SK-N-SH treated with all-trans-retinoic acid at 6 μM for 48 hours (cell line): Measurements from ENCODE around the gene CD6.

Experiments used
- ATAC-seq: fragments of 200-7000 bp; cut with Tn5 transposase; 3 replicates; pipeline ENCODE4 v1.9.1; 2020; ENCODE audit warnings: mild to moderate bottlenecking, moderate library complexity
- ARNTL ChIP-seq: fragments of 450-650 bp; formaldehyde crosslinking; IDR thresholded peaks from 2 replicates; pipeline ENCODE4 v1.5.0; 2020; ENCODE audit warnings: low read depth, mild to moderate bottlenecking, moderate library complexity, borderline replicate concordance
- BACH2 ChIP-seq: fragments of 250-450 bp; sonication (Bioruptor Pico); IDR thresholded peaks from 2 replicates; pipeline ENCODE4 v1.9.0; 2021; ENCODE audit warnings: mild to moderate bottlenecking, borderline replicate concordance
- CSDC2 ChIP-seq: fragments of 250-450 bp; sonication (Bioruptor Pico); IDR thresholded peaks from 2 replicates; pipeline ENCODE4 v1.5.0; 2020; ENCODE audit warnings: mild to moderate bottlenecking, moderate library complexity
- ESRRG ChIP-seq: fragments of 250-450 bp; sonication (Bioruptor Pico); IDR thresholded peaks from 2 replicates; pipeline ENCODE4 v1.6.1; 2021; ENCODE audit warnings: mild to moderate bottlenecking
- OSR1 ChIP-seq: fragments of 250-450 bp; sonication (Bioruptor Pico); IDR thresholded peaks from 2 replicates; pipeline ENCODE4 v1.8.0; 2022; ENCODE audit warnings: moderate library complexity, mild to moderate bottlenecking, inconsistent platforms
- PPARA ChIP-seq: fragments of 250-450 bp; sonication (Bioruptor Pico); IDR thresholded peaks from 2 replicates; pipeline ENCODE4 v1.5.0; 2020; ENCODE audit warnings: mild to moderate bottlenecking, borderline replicate concordance
- SNAI2 ChIP-seq: fragments of 250-450 bp; sonication (Bioruptor Pico); IDR thresholded peaks from 2 replicates; pipeline ENCODE4 v1.5.0; 2020; ENCODE audit warnings: mild to moderate bottlenecking, moderate library complexity
- TCF4 ChIP-seq: fragments of 250-450 bp; sonication (Bioruptor Pico); IDR thresholded peaks from 2 replicates; pipeline ENCODE4 v1.8.0; 2021; ENCODE audit warnings: mild to moderate bottlenecking, moderate library complexity, borderline replicate concordance
- TOX ChIP-seq: fragments of 250-450 bp; sonication (Bioruptor Pico); IDR thresholded peaks from 2 replicates; pipeline ENCODE4 v1.8.0; 2021; ENCODE audit warnings: mild to moderate bottlenecking, moderate library complexity, borderline replicate concordance
- ZFP3 ChIP-seq: fragments of 250-450 bp; sonication (Bioruptor Pico); IDR thresholded peaks from 2 replicates; pipeline ENCODE4 v1.5.0; 2020; ENCODE audit warnings: mild to moderate bottlenecking, moderate library complexity
- ZNF70 ChIP-seq: fragments of 450-650 bp; formaldehyde crosslinking; IDR thresholded peaks from 2 replicates; pipeline ENCODE4 v1.5.0; 2020; ENCODE audit warnings: mild to moderate bottlenecking, moderate library complexity
- TF ChIP-seq, protein P1 (sequence below): fragments of 250-450 bp; sonication (Bioruptor Pico); IDR thresholded peaks from 2 replicates; pipeline ENCODE4 v1.5.0; 2020; ENCODE audit warnings: mild to moderate bottlenecking, moderate library complexity
- TF ChIP-seq, protein P2 (sequence below): fragments of 250-450 bp; sonication (Bioruptor Pico); IDR thresholded peaks from 2 replicates; pipeline ENCODE4 v1.8.0; 2021; ENCODE audit warnings: low read depth, mild to moderate bottlenecking, moderate library complexity, borderline replicate concordance
- TF ChIP-seq, protein P3 (sequence below): fragments of 250-450 bp; sonication (Bioruptor Pico); IDR thresholded peaks from 2 replicates; pipeline ENCODE4 v1.5.1; 2020; ENCODE audit warnings: low read depth, mild to moderate bottlenecking, moderate library complexity
- TF ChIP-seq, protein P4 (sequence below): fragments of 250-450 bp; sonication (Bioruptor Pico); IDR thresholded peaks from 2 replicates; pipeline ENCODE4 v1.8.0; 2020; ENCODE audit warnings: mild to moderate bottlenecking, moderate library complexity, borderline replicate concordance
- TF ChIP-seq, protein P5 (sequence below): fragments of 250-450 bp; sonication (Bioruptor Pico); IDR thresholded peaks from 2 replicates; pipeline ENCODE4 v1.5.1; 2021; ENCODE audit warnings: mild to moderate bottlenecking, moderate library complexity

Gene CD6

DNA sequence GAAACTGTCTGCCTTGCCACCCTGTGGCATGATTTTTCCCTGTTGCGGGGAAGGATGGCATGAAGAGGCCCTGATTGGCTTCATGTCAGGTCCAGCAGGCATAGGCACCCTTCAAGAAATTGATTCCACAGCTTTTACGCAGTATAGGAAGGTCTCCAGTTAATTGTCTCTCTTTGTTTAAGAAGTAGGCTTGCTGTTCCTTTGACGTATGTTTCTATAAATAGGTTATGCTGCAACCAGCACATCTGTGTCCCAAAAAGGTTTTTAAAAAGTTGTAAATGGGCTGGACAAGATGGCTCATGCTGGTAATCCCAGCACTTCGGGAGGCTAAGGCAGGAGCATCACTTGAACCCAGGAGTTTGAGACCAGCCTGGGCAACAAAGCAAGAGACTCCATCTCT lies 62.6 kb downstream of the CD6 start:
- TF ChIP-seq OSR1 (CRISPR knock-in tag), result no peak
- TF ChIP-seq, protein P1, sequence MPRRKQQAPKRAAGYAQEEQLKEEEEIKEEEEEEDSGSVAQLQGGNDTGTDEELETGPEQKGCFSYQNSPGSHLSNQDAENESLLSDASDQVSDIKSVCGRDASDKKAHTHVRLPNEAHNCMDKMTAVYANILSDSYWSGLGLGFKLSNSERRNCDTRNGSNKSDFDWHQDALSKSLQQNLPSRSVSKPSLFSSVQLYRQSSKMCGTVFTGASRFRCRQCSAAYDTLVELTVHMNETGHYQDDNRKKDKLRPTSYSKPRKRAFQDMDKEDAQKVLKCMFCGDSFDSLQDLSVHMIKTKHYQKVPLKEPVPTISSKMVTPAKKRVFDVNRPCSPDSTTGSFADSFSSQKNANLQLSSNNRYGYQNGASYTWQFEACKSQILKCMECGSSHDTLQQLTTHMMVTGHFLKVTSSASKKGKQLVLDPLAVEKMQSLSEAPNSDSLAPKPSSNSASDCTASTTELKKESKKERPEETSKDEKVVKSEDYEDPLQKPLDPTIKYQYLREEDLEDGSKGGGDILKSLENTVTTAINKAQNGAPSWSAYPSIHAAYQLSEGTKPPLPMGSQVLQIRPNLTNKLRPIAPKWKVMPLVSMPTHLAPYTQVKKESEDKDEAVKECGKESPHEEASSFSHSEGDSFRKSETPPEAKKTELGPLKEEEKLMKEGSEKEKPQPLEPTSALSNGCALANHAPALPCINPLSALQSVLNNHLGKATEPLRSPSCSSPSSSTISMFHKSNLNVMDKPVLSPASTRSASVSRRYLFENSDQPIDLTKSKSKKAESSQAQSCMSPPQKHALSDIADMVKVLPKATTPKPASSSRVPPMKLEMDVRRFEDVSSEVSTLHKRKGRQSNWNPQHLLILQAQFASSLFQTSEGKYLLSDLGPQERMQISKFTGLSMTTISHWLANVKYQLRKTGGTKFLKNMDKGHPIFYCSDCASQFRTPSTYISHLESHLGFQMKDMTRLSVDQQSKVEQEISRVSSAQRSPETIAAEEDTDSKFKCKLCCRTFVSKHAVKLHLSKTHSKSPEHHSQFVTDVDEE (CRISPR knock-in tag), result no peak
- TF ChIP-seq, protein P2, sequence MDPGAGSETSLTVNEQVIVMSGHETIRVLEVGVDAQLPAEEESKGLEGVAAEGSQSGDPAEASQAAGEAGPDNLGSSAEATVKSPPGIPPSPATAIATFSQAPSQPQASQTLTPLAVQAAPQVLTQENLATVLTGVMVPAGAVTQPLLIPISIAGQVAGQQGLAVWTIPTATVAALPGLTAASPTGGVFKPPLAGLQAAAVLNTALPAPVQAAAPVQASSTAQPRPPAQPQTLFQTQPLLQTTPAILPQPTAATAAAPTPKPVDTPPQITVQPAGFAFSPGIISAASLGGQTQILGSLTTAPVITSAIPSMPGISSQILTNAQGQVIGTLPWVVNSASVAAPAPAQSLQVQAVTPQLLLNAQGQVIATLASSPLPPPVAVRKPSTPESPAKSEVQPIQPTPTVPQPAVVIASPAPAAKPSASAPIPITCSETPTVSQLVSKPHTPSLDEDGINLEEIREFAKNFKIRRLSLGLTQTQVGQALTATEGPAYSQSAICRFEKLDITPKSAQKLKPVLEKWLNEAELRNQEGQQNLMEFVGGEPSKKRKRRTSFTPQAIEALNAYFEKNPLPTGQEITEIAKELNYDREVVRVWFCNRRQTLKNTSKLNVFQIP (CRISPR knock-in tag), result no peak
- TF ChIP-seq TCF4 (CRISPR knock-in tag), result no peak
- TF ChIP-seq ESRRG, result no peak
- no peak for TF ChIP-seq TOX
- no peak for TF ChIP-seq BACH2 (CRISPR knock-in tag)
- TF ChIP-seq, protein P3, sequence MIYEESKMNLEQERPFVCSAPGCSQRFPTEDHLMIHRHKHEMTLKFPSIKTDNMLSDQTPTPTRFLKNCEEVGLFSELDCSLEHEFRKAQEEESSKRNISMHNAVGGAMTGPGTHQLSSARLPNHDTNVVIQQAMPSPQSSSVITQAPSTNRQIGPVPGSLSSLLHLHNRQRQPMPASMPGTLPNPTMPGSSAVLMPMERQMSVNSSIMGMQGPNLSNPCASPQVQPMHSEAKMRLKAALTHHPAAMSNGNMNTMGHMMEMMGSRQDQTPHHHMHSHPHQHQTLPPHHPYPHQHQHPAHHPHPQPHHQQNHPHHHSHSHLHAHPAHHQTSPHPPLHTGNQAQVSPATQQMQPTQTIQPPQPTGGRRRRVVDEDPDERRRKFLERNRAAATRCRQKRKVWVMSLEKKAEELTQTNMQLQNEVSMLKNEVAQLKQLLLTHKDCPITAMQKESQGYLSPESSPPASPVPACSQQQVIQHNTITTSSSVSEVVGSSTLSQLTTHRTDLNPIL (CRISPR knock-in tag), result no peak
- ATAC-seq, result no peak

DNA sequence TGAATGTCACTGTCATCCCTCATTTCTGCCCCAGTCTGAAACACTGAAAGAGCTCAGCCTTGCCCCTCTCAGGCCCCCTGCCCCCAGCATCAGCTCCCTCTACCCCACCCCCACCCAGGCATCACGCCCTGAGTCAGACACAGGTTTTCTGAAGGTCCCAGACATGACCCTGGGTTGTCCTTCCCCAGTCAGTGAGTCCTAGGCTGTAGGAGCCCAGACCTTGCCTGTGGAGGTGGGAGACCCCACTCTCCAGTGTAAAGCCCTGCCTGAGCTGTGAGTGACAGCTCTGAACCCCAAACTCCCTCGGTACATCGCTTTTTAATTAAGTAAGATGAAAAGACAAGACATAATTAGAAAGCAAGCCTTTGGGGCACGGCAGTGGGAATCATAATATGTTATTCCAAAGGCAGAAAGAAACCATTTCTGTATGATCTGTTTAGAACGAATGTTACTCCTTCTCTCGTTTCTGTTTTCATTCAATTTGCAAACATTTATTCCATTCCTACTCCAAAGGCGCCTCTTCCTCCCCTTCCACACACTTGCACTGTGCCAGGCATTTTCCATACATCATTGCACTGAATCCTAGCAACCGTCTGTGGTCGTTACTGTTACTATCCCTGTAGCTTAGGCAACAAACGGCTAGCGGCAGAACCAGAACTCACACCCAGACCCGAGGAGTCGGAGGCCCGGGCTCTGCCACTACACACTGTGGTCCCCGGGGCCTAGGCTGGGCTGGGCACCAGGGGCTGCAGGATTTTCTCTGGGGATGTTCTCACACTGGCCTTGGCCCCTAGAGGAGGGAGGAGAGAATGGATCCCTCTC lies 63.4 kb downstream of the CD6 start:
- TF ChIP-seq, protein P2 (CRISPR knock-in tag), result no peak
- TF ChIP-seq CSDC2 (CRISPR knock-in tag) (no peak), ZNF70 (CRISPR knock-in tag) (no peak), SNAI2 (CRISPR knock-in tag) (no peak), OSR1 (CRISPR knock-in tag) (no peak)
- TF ChIP-seq, protein P1 (CRISPR knock-in tag), result no peak
- no peak for ATAC-seq

GRCh38 chr11:61035526-61035835 lies 64.0 kb downstream of the CD6 start:
- ATAC-seq, result no peak
- TF ChIP-seq ZNF70 (CRISPR knock-in tag) (no peak), ARNTL (CRISPR knock-in tag) (no peak), PPARA (CRISPR knock-in tag) (no peak), ZFP3 (CRISPR knock-in tag) (no peak), BACH2 (CRISPR knock-in tag) (no peak)
- TF ChIP-seq, protein P2 (CRISPR knock-in tag), result no peak
- TF ChIP-seq, protein P4, sequence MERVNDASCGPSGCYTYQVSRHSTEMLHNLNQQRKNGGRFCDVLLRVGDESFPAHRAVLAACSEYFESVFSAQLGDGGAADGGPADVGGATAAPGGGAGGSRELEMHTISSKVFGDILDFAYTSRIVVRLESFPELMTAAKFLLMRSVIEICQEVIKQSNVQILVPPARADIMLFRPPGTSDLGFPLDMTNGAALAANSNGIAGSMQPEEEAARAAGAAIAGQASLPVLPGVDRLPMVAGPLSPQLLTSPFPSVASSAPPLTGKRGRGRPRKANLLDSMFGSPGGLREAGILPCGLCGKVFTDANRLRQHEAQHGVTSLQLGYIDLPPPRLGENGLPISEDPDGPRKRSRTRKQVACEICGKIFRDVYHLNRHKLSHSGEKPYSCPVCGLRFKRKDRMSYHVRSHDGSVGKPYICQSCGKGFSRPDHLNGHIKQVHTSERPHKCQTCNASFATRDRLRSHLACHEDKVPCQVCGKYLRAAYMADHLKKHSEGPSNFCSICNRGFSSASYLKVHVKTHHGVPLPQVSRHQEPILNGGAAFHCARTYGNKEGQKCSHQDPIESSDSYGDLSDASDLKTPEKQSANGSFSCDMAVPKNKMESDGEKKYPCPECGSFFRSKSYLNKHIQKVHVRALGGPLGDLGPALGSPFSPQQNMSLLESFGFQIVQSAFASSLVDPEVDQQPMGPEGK (CRISPR knock-in tag), result no peak
- TF ChIP-seq, protein P5, sequence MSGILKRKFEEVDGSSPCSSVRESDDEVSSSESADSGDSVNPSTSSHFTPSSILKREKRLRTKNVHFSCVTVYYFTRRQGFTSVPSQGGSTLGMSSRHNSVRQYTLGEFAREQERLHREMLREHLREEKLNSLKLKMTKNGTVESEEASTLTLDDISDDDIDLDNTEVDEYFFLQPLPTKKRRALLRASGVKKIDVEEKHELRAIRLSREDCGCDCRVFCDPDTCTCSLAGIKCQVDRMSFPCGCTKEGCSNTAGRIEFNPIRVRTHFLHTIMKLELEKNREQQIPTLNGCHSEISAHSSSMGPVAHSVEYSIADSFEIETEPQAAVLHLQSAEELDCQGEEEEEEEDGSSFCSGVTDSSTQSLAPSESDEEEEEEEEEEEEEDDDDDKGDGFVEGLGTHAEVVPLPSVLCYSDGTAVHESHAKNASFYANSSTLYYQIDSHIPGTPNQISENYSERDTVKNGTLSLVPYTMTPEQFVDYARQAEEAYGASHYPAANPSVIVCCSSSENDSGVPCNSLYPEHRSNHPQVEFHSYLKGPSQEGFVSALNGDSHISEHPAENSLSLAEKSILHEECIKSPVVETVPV, result no peak
- TF ChIP-seq, protein P1 (CRISPR knock-in tag), result no peak
